HG03565 (cell line): ENCODE results near the gene DYNC1H1.
"Not testable (repeated sequence)": the region's sequence is repeated elsewhere in the genome, so short reads cannot be mapped to it uniquely, and the experiment has no call there.

Experiments
- ATAC-seq: cut with Tn5 transposase; IDR thresholded peaks from one replicate; pipeline ENCODE4 v1.9.1; 2021; ENCODE audit warnings: mild to moderate bottlenecking, moderate library complexity; ENCODE audit not compliant: unreplicated experiment

DYNC1H1 gene

GRCh38 chr14:101962503-101962874, 1.9 kb upstream of the DYNC1H1 start:
- no peak for ATAC-seq

DNA sequence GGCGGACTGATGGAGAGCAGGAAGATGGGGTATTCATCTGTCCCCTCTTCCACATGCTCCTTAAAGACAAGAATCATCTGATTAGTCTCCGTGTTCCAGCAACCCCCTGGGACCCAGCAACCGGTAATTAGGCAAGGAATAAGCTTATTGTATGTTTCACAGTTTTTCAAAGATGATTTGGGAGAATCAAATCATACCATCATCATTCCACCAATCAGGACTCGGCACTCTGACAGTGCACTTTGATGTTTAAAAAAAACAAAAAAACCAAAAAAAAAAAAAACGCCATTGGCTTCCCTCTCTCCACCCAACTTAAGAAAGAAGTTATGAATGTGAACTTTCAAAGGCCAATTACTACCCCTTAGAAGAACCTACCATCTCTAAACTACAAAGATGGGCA, 1.3 kb upstream of the DYNC1H1 start:
- no peak for ATAC-seq

GRCh38 chr14:101963656-101964296, 597 bp upstream of the DYNC1H1 start:
- no peak for ATAC-seq

GRCh38 chr14:101965181-101965544, 790 bp downstream of the DYNC1H1 start:
- ATAC-seq = peak; percentile 29

DNA sequence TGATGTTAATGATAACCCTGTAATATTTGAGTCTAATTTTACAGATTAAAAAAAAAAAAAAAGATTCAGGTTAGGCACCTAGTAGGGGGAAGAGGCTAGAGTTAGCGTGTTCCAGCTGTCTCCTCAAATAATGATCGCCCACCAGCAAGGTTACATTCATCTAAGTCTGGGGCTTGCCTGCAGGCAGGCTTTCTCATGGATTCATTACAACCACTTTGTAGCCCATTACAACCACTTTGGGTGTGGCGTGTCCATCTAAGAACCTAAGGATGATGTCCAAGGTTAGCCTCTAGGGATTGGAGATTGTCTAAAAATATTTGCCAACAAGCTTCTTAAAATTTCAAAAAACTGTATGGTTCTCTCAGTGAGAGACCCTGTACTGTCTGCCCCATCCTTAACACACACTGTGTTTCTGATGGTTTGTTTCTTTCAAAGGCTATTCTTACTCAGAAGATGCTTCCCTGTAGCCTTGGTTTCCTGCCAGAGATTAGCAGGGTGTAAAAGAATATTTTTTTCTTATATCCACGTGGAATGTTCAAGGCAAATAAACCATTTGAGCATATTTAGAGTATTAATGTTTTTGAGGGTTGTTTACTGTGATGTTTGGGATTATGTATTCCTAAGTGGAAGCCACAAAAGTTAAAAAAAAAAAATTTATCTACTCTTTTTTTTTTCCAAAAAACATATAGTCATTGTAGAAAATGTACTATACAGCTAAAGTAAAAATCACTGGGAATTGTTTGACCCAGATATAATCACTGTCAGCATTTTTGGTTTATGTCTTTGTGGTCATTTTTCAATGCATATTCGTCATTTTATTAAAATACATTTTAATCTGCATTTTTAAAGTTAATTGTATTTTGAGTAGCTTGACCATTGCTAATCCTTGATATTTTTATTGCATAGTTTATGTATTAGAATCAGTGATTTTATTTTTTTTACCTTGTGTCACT, 1.7 kb downstream of the DYNC1H1 start:
- no peak for ATAC-seq

DNA sequence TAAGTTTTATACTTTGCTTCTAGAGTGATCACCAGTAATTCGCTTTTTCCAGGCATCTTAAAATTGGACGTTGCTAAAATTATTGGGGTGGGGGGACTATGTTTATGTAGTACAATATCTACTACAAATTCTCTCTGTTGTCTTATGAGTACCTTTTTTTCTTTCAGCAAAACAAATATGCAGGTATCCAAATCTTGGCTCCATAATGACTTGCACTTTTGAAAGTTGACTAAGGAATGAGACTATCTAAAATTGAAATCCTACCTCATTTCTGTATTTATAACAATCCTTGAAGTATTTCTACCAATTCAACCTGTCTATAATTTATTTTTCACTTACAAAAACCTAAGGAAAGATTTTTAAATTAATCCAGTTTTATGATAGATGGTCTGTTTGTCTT, 2.4 kb downstream of the DYNC1H1 start:
- no peak for ATAC-seq

GRCh38 chr14:101968186-101968585, 3.8 kb downstream of the DYNC1H1 start:
- ATAC-seq = no peak

DNA sequence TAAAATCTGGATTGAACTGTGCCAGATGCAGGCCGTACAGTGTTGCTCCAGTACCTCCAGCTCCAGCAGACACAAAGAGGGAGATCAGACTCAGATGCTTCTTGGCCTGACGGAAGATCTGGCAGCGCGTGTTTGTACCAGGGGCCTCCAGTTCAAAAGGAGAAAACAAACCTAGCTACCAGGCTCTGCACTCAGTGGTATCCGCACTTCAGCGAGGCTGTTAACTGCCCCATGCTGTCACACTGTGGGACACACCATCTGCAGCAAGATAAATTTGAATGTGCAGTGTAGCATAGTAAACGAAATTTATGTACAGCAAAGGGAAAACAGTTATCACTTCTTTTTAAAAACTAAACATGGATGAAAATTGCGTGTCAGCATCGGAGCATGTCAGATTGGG, 5.1 kb downstream of the DYNC1H1 start:
- no peak for ATAC-seq

- no peak for ATAC-seq
These were observed 6.5 kb downstream of the DYNC1H1 start for GRCh38 chr14:101970830-101971400.

DNA sequence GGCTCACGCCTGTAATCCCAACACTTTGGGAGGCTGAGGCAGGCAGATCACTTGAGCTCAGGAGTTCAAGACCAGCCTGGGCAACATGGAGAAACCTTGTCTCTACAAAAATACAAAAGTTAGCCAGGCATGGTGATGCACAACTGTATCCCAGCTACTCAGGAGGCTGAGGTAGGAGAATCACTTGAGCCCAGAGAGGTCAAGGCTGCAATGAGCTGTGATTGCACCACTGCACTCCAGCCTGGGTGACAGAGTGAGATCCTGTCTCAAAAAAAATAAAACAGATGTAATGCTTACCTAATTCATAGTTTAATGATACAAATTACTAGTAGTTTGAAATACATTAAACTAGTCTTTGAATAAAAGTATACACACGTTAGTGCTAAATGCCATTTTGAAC, 7.1 kb downstream of the DYNC1H1 start:
- ATAC-seq = not testable (repeated sequence)

DNA sequence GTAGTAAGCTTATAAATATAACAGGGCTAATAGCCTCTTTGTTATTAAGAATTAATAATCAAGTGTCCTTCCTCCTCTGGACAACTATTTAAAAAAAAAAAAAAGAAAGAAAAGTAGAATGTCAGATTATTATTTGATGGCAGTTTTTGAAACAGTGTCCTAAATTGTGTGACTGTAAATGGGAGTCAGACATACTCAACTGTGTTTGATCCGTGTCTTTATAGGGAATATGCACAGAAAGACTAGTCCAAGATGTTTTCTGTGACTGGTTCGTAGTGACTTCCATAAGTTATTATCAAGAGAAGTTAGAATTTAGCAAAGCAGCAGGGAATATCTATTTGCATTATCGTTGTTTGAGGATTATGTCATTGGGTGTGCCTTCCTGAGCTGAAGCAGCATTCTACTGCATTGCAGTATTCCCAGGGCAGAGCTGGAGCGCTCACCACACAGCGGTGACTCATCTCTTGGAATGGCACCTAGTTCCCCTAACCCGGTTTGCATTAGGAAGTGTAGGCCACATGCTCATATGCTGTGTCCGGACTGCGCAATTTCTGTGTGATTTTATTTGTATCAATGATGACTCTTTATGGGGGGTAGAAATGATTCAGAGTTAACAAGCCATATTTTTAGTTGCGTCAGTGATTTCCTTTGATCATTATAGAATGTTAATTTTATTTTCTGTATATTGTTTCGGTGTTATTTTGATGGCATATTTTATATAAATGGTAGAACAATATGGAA, 7.9 kb downstream of the DYNC1H1 start:
- ATAC-seq = no peak

- ATAC-seq = no peak
These were observed 9.0 kb downstream of the DYNC1H1 start for GRCh38 chr14:101973356-101973755.

GRCh38 chr14:101975231-101975630, 10.9 kb downstream of the DYNC1H1 start:
- ATAC-seq = no peak

- no peak for ATAC-seq
These were observed 13.1 kb downstream of the DYNC1H1 start for GRCh38 chr14:101977311-101978071.

GRCh38 chr14:101979666-101980065, 15.3 kb downstream of the DYNC1H1 start:
- ATAC-seq = no peak

GRCh38 chr14:101980251-101980650, 15.9 kb downstream of the DYNC1H1 start:
- ATAC-seq = no peak

DNA sequence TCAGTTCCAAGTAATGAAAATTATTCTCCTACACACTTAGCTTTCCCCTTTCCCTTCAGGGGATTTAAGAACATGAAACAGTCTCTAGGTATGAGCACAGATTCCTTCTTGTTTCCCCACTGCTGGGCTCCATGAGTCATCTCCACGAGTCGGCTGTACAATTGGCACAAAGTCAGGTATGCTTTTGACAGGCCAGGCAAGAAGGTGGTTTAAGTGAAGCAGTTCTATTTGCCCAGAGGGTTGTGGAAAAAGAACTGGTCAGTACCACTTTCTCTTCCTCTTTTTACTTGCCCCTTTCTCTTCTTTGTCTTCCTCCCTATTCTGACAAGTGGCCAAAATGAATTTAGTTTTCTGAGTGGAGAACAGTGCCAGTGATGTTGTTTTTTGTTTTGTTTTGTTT, 16.3 kb downstream of the DYNC1H1 start:
- peak; percentile 75 for ATAC-seq

DNA sequence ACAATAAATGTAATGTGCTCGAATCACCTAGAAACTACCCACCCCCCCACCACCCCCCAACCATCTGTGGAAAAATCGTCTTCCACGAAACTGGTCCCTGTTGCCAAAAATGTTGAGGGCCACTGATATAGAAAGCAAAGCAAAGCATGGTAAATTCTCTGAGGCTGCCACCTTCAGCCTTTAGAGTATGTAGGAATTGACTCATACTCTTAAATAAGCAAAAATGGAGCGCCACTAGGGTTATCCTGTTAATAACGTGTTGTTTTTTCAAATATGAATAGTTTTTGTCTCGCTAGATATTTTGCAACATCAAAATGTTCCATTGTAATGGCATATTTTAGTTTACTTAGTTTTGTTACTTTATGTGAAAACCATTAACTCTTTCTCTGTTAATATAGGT, 18.2 kb downstream of the DYNC1H1 start:
- ATAC-seq = no peak

GRCh38 chr14:101984831-101985230, 20.5 kb downstream of the DYNC1H1 start:
- not testable (repeated sequence) for ATAC-seq

DNA sequence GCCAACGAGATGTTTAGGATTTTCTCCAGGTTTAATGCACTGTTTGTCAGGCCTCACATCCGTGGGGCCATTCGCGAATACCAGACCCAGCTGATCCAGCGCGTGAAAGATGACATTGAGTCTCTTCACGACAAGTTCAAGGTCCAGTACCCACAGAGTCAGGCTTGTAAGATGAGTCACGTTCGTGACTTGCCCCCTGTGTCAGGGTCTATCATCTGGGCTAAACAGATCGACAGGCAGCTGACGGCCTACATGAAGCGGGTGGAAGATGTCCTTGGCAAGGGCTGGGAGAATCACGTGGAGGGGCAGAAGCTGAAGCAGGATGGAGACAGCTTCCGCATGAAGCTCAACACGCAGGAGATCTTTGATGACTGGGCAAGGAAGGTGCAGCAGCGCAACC, 21.6 kb downstream of the DYNC1H1 start:
- ATAC-seq = no peak

- ATAC-seq = no peak
These were observed 22.6 kb downstream of the DYNC1H1 start for GRCh38 chr14:101986953-101987352.
